ENCODE results near the gene SNX15.

SNX15 gene

GRCh38 chr11:65057526-65057925 is 30.3 kb downstream of the SNX15 start:
- no peaks in the 10 kb centered on the region for H3K27me3 ChIP-seq (ENCODE audit: insufficient read depth, poor library complexity, severe bottlenecking)
- H3K4me3 ChIP-seq (replicated peaks; ENCODE audit: insufficient read depth, low read length): no peak overlapping the region
- no peak overlapping the region for H3K27ac ChIP-seq (replicated peaks)
- TF ChIP-seq CTCF (IDR thresholded peaks at IDR 0.05; ENCODE audit: insufficient read depth, low read length): no peak
- no peak for TF ChIP-seq SPI1 (IDR thresholded peaks at IDR 0.05; ENCODE audit: borderline replicate concordance, low read depth)
- TF ChIP-seq REST (IDR thresholded peaks at IDR 0.05; ENCODE audit: insufficient replicate concordance, low read depth): no peak
- TF ChIP-seq GABPA (IDR thresholded peaks at IDR 0.05; ENCODE audit: low read depth): no peak
- TF ChIP-seq POLR2AphosphoS5 (IDR thresholded peaks at IDR 0.05; ENCODE audit: low read depth): no peak
- no peak for DNase-seq (ENCODE audit: low read depth in 1 of 2, low spot score in 1 of 2)

GRCh38 chr11:65058012-65058411 is 30.8 kb downstream of the SNX15 start:
- no peak for DNase-seq (ENCODE audit: low read depth in 1 of 2, low spot score in 1 of 2)
- Histone ChIP-seq H3K27me3 (ENCODE audit: insufficient read depth, poor library complexity, severe bottlenecking) (no peaks in the 10 kb centered on the region), H3K4me3 (replicated peaks; ENCODE audit: insufficient read depth, low read length) (no peak overlapping the region), H3K27ac (replicated peaks) (no peak overlapping the region)
- TF ChIP-seq SPI1 (IDR thresholded peaks at IDR 0.05; ENCODE audit: borderline replicate concordance, low read depth): no peak
- no peak for TF ChIP-seq REST (IDR thresholded peaks at IDR 0.05; ENCODE audit: insufficient replicate concordance, low read depth)
- no peak for TF ChIP-seq GABPA (IDR thresholded peaks at IDR 0.05; ENCODE audit: low read depth)
- TF ChIP-seq POLR2AphosphoS5 (IDR thresholded peaks at IDR 0.05; ENCODE audit: low read depth): no peak
- no peak for TF ChIP-seq CTCF (IDR thresholded peaks at IDR 0.05; ENCODE audit: insufficient read depth, low read length)

- H3K27ac ChIP-seq (replicated peaks): no peak within 1 kb of the TSS
- TF ChIP-seq CTCF (IDR thresholded peaks at IDR 0.05; ENCODE audit: insufficient read depth, low read length) (no peak), REST (IDR thresholded peaks at IDR 0.05; ENCODE audit: insufficient replicate concordance, low read depth) (no peak), GABPA (IDR thresholded peaks at IDR 0.05; ENCODE audit: low read depth) (no peak), SPI1 (IDR thresholded peaks at IDR 0.05; ENCODE audit: borderline replicate concordance, low read depth) (no peak), POLR2AphosphoS5 (IDR thresholded peaks at IDR 0.05; ENCODE audit: low read depth) (no peak)
- no peak for DNase-seq (ENCODE audit: low read depth in 1 of 2, low spot score in 1 of 2)
Observed at GRCh38 chr11:65058419-65059054, 31.3 kb downstream of the SNX15 start, which contains the start of gene NAALADL1. TSS of gene NAALADL1 (minus strand) at chr11:65058553. CDS start at chr11:65058521, 32 bp downstream.

More at GRCh38 chr11:65058419-65059054, 31.3 kb downstream of the SNX15 start, which contains the start of gene NAALADL1:
- H3K4me3 ChIP-seq (replicated peaks; ENCODE audit: insufficient read depth, low read length): no peak within 1 kb of the TSS
- H3K27me3 ChIP-seq (ENCODE audit: insufficient read depth, poor library complexity, severe bottlenecking): no peaks in the 10 kb centered on the region

Measured in HL-60 (cell line).